Measurements from ENCODE around the gene SLC20A1.

Gene SLC20A1

DNA sequence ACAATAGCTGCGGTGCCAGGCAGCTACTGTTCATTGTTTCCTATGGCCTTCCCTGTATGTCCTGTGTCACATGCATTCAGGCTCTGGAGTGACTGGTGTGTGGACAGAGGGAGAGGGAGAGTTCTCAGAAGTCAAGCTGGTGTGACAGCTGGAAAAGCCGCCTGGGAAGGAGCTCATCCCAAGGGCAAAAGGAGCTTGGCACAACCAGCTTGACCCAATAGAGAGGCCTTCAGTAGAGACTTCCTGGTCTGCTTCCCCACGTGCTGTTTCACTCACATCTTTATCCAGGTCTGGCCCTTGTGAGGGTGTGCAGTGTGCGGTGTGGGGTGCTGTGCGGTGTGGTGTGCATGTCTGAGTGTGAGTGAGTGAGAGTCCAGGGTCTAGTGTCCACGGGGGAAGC lies 64.0 kb downstream of the SLC20A1 start:
- no peak for DNase-seq (ENCODE audit: low read depth)

DNA sequence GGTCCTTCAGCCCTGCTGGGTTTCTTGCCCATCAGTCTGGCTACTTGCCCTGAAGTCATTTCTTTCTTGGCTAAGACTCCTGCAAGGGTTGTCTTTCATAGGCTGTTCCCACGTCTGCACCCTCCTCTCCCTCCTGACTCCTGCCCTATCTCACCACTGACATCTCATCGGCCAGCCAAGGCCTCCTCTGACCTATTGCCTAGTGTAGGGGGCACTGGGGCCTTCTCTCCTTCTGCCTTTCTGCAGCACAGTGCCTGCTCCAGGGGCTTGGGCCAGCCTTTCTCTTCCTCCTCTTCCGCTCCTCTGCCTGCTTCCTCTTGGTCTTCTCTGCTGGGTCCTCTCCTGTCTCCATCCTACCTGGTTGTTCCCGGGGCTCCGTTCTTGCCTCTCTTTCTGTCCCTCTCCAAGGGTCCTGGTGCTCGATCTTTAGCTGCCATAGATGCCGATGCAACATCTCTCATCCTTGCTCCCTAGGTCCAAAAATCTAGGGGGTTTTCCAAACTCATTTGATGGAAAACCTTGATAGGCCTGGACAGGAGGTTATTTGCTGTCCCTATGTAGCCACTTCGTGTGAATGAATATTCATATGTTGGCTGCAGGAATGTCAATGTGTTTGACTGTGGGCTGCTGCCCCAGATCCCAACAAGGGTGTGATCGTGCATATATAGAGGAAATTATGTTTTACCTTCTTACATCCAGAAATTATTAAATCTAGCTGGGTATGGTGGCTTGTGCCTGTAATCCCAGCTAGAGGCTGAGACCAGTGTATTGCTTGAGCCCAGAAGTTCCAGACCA lies 65.4 kb downstream of the SLC20A1 start:
- DNase-seq (ENCODE audit: low read depth), result no peak

- no peak for DNase-seq (ENCODE audit: low read depth)
These were observed 66.7 kb downstream of the SLC20A1 start for GRCh38 chr2:112712465-112712864.

- DNase-seq (ENCODE audit: low read depth), result no peak
These were observed 67.3 kb downstream of the SLC20A1 start for GRCh38 chr2:112712903-112713584.
